ENCODE data around the gene MCRIP2.
A peak's percentile ranks its signal among the peaks of the same experiment; 100 is the strongest.

GRCh38 chr16:610513-611381 lies 30.9 kb upstream of the MCRIP2 start:
- peak; percentile 55 for TF ChIP-seq CTCF (conservative IDR thresholded peaks at IDR 0.05; ENCODE audit: low read depth, low read length)
- no peak for TF ChIP-seq EZH2 (IDR thresholded peaks at IDR 0.05; ENCODE audit: borderline replicate concordance, low read depth, low read length, poor library complexity, severe bottlenecking)

All from A673 (cell line).